Measurements from ENCODE around the gene HDAC9. TPM values are rescaled to one million over a fixed set of nuclear protein-coding genes. Genes with fewer than 3 reads are reported as not detected.

The HDAC9 gene
- 5.2 and 10.3 TPM in 2 replicates for total RNA-seq

GRCh38 chr7:18495412-18496340, at the start of gene HDAC9:
HDAC9 (plus strand) TSS chr7:18495749; CDS start chr7:18496303, 554 bp downstream.

Measured in smooth muscle cell of trachea (primary cell).